HEK293 (cell line): ENCODE data around the gene ZFP36L1.

Experiments
- EGR2 ChIP-seq: fragments of 450-650 bp; formaldehyde crosslinking; IDR thresholded peaks from 2 replicates; pipeline ENCODE4 v1.5.1; 2016; ENCODE audit warnings: low read depth, missing biosample characterization, missing genetic modification characterization
- FEZF1 ChIP-seq: fragments of 450-650 bp; formaldehyde crosslinking; IDR thresholded peaks from 2 replicates; pipeline ENCODE4 v1.5.1; 2016; ENCODE audit warnings: missing biosample characterization, missing genetic modification characterization
- HOXA7 ChIP-seq: sonication (generic); formaldehyde crosslinking; IDR thresholded peaks from 2 replicates; pipeline ENCODE4 v1.8.1; 2022; ENCODE audit warnings: missing genetic modification reagents, borderline replicate concordance
- KLF7 ChIP-seq: fragments of 450-650 bp; formaldehyde crosslinking; IDR thresholded peaks from 2 replicates; pipeline ENCODE4 v1.5.1; 2016; ENCODE audit warnings: missing biosample characterization, missing genetic modification characterization, borderline replicate concordance
- KLF9 ChIP-seq: fragments of 450-650 bp; formaldehyde crosslinking; IDR thresholded peaks from 2 replicates; pipeline ENCODE4 v1.5.1; 2016; ENCODE audit warnings: missing biosample characterization, missing genetic modification characterization, low read depth
- PRDM1 ChIP-seq: fragments of 450-650 bp; formaldehyde crosslinking; IDR thresholded peaks from 2 replicates; pipeline ENCODE4; 2016; ENCODE audit warnings: missing biosample characterization, missing genetic modification characterization
- PRDM10 ChIP-seq: fragments of 450-650 bp; formaldehyde crosslinking; IDR thresholded peaks from 2 replicates; pipeline ENCODE4 v1.5.1; 2016; ENCODE audit warnings: missing biosample characterization, missing genetic modification characterization
- SALL2 ChIP-seq: fragments of 450-650 bp; formaldehyde crosslinking; IDR thresholded peaks from 2 replicates; pipeline ENCODE4 v1.5.0; 2017; ENCODE audit warnings: missing biosample characterization, mild to moderate bottlenecking, missing genetic modification characterization, borderline replicate concordance
- SP7 ChIP-seq: fragments of 450-650 bp; formaldehyde crosslinking; IDR thresholded peaks from 2 replicates; pipeline ENCODE4 v1.5.1; 2016; ENCODE audit warnings: missing biosample characterization, missing genetic modification characterization
- YY1 ChIP-seq: fragments of 450-650 bp; formaldehyde crosslinking; IDR thresholded peaks from 2 replicates; pipeline ENCODE4 v1.5.1; 2018; ENCODE audit warnings: missing biosample characterization, missing genetic modification characterization
- YY2 ChIP-seq: fragments of 450-650 bp; formaldehyde crosslinking; IDR thresholded peaks from 2 replicates; pipeline ENCODE4 v1.5.1; 2016; ENCODE audit warnings: missing biosample characterization, missing genetic modification characterization
- ZEB2 ChIP-seq: fragments of 450-650 bp; formaldehyde crosslinking; IDR thresholded peaks from 2 replicates; pipeline ENCODE4 v1.5.1; 2016; ENCODE audit warnings: missing biosample characterization, missing genetic modification characterization
- ZFP3 ChIP-seq: fragments of 450-650 bp; formaldehyde crosslinking; IDR thresholded peaks from 2 replicates; pipeline ENCODE4 v1.5.1; 2016; ENCODE audit warnings: low read depth, missing biosample characterization, missing genetic modification characterization
- ZFP69B ChIP-seq: fragments of 450-650 bp; formaldehyde crosslinking; IDR thresholded peaks from 2 replicates; pipeline ENCODE4 v1.5.1; 2016; ENCODE audit warnings: missing biosample characterization, missing genetic modification characterization
- ZNF157 ChIP-seq: fragments of 450-650 bp; formaldehyde crosslinking; IDR thresholded peaks from 2 replicates; pipeline ENCODE4 v1.5.1; 2016; ENCODE audit warnings: missing biosample characterization, missing genetic modification characterization
- ZNF2 ChIP-seq: fragments of 450-650 bp; formaldehyde crosslinking; IDR thresholded peaks from 2 replicates; pipeline ENCODE4 v1.5.1; 2016; ENCODE audit warnings: missing biosample characterization, missing genetic modification characterization
- ZNF223 ChIP-seq: fragments of 450-650 bp; formaldehyde crosslinking; IDR thresholded peaks from 2 replicates; pipeline ENCODE4 v1.5.1; 2016; ENCODE audit warnings: missing biosample characterization, missing genetic modification characterization
- ZNF23 ChIP-seq: fragments of 450-650 bp; formaldehyde crosslinking; IDR thresholded peaks from 2 replicates; pipeline ENCODE4 v1.5.1; 2016; ENCODE audit warnings: missing biosample characterization, missing genetic modification characterization, borderline replicate concordance
- ZNF341 ChIP-seq: fragments of 450-650 bp; formaldehyde crosslinking; IDR thresholded peaks from 2 replicates; pipeline ENCODE4; 2016; ENCODE audit warnings: low read depth, missing biosample characterization, missing genetic modification characterization
- ZNF366 ChIP-seq: fragments of 450-650 bp; formaldehyde crosslinking; conservative IDR thresholded peaks from 2 replicates; pipeline ENCODE4 v1.5.1; 2016; ENCODE audit warnings: missing biosample characterization, missing genetic modification characterization
- ZNF518A ChIP-seq: fragments of 450-650 bp; formaldehyde crosslinking; conservative IDR thresholded peaks from 2 replicates; pipeline ENCODE4 v1.5.1; 2016; ENCODE audit warnings: low read depth, missing biosample characterization, missing genetic modification characterization
- ZNF544 ChIP-seq: fragments of 450-650 bp; formaldehyde crosslinking; IDR thresholded peaks from 2 replicates; pipeline ENCODE4 v1.5.0; 2017; ENCODE audit warnings: missing biosample characterization, missing genetic modification characterization
- ZNF555 ChIP-seq: fragments of 450-650 bp; formaldehyde crosslinking; conservative IDR thresholded peaks from 2 replicates; pipeline ENCODE4 v1.5.1; 2017; ENCODE audit warnings: missing biosample characterization, mild to moderate bottlenecking, missing genetic modification characterization, inconsistent platforms
- ZNF571 ChIP-seq: fragments of 450-650 bp; formaldehyde crosslinking; IDR thresholded peaks from 2 replicates; pipeline ENCODE4 v1.5.0; 2017; ENCODE audit warnings: missing biosample characterization, missing genetic modification characterization
- ZNF670 ChIP-seq: fragments of 450-650 bp; formaldehyde crosslinking; IDR thresholded peaks from 2 replicates; pipeline ENCODE4 v1.5.1; 2016; ENCODE audit warnings: missing biosample characterization, missing genetic modification characterization, low read depth
- ZNF776 ChIP-seq: fragments of 450-650 bp; formaldehyde crosslinking; IDR thresholded peaks from 2 replicates; pipeline ENCODE4 v1.5.0; 2017; ENCODE audit warnings: missing biosample characterization, missing genetic modification characterization, borderline replicate concordance
- ZNF843 ChIP-seq: fragments of 450-650 bp; formaldehyde crosslinking; IDR thresholded peaks from 2 replicates; pipeline ENCODE4 v1.5.1; 2016; ENCODE audit warnings: missing biosample characterization, missing genetic modification characterization
- ZSCAN30 ChIP-seq: fragments of 450-650 bp; IDR thresholded peaks from 2 replicates; pipeline ENCODE4 v1.5.1; 2018; ENCODE audit warnings: missing biosample characterization, mild to moderate bottlenecking, missing genetic modification characterization, moderate library complexity
- TF ChIP-seq, protein P1 (sequence below): fragments of 450-650 bp; formaldehyde crosslinking; IDR thresholded peaks from 2 replicates; pipeline ENCODE4 v1.5.1; 2016; ENCODE audit warnings: missing biosample characterization, missing genetic modification characterization
- TF ChIP-seq, protein P2 (sequence below): fragments of 450-650 bp; formaldehyde crosslinking; IDR thresholded peaks from 2 replicates; pipeline ENCODE4 v1.5.1; 2017; ENCODE audit warnings: missing biosample characterization, missing genetic modification characterization

Gene ZFP36L1

DNA sequence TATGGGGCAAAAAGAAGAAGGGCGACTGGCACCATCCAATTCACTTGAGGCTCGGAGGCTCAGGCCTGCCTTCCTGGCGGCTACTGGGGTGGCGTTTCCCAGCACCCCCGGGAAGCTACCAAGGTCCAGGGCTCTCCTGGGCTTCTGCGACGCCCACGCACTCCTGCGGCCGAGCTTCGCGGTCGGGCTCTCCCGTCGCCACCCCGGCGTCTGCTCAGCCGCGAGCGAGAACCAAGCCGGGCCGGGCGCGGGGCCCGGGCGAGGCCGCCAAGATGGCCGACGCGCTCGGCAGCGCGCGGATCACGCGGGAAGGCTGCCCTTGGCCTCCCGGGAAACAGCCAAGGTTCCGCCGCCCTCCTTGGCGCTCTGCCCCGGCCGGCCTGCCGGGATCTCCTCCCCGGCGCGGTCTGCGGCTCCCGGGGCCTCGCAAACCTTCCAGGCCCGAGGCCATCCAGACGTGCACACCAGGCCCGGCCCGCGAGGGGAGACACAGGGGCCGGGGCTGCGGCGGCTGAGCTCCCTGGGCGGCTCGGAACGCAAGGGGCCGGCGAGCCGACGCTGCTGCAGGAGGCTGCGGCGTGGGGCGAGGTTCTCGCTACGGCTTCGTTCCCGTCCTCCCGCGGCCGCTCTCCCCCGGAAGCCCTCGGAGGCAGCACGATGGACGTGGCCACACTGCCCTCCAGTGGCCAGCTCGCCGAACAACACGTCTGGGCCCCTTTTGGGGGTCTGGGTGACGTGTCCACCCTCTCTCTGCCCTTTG, 23.5 kb upstream of the ZFP36L1 start (continued):
- TF ChIP-seq ZNF544 (tag by site-specific recombination): no peak
- TF ChIP-seq YY1 (tag by site-specific recombination): peak; percentile 88
- no peak for TF ChIP-seq ZNF843 (tag by site-specific recombination)
- no peak for TF ChIP-seq ZNF670 (tag by site-specific recombination)
- TF ChIP-seq SALL2 (tag by site-specific recombination): no peak
- TF ChIP-seq ZNF23 (tag by site-specific recombination): no peak
- peak; percentile 93 for TF ChIP-seq ZSCAN30 (tag by site-specific recombination)
- TF ChIP-seq ZNF2 (tag by site-specific recombination): peak; percentile 90
- TF ChIP-seq SP7 (tag by site-specific recombination): peak; percentile 64
- TF ChIP-seq ZNF366 (tag by site-specific recombination): 0 out of 2 replicates have a peak, but pooled peaks have one; percentile 26
- TF ChIP-seq ZNF341 (tag by site-specific recombination): peak; percentile 73
- peak; percentile 46; the same call in 1 of the 2 replicates for TF ChIP-seq PRDM10 (tag by site-specific recombination)
- no peak for TF ChIP-seq ZNF555
- peak; percentile 40; the same call in 1 of the 2 replicates for TF ChIP-seq YY2
- TF ChIP-seq ZNF571 (tag by site-specific recombination): no peak
- no peak for TF ChIP-seq ZNF223
- TF ChIP-seq KLF7 (tag by site-specific recombination): no peak
- TF ChIP-seq ZNF518A (tag by site-specific recombination): no peak
- TF ChIP-seq FEZF1 (tag by site-specific recombination): no peak
- TF ChIP-seq HOXA7 (CRISPR knock-in tag): no peak
- peak; percentile 78 for TF ChIP-seq ZEB2 (tag by site-specific recombination)
- TF ChIP-seq ZNF157: no peak
- no peak for TF ChIP-seq PRDM1 (tag by site-specific recombination)
- TF ChIP-seq, protein P1, sequence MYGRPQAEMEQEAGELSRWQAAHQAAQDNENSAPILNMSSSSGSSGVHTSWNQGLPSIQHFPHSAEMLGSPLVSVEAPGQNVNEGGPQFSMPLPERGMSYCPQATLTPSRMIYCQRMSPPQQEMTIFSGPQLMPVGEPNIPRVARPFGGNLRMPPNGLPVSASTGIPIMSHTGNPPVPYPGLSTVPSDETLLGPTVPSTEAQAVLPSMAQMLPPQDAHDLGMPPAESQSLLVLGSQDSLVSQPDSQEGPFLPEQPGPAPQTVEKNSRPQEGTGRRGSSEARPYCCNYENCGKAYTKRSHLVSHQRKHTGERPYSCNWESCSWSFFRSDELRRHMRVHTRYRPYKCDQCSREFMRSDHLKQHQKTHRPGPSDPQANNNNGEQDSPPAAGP (tag by site-specific recombination): 0 out of 2 replicates have a peak, but pooled peaks have one; percentile 44
- TF ChIP-seq ZFP3 (tag by site-specific recombination): no peak
- no peak for TF ChIP-seq ZNF776
- TF ChIP-seq, protein P2, sequence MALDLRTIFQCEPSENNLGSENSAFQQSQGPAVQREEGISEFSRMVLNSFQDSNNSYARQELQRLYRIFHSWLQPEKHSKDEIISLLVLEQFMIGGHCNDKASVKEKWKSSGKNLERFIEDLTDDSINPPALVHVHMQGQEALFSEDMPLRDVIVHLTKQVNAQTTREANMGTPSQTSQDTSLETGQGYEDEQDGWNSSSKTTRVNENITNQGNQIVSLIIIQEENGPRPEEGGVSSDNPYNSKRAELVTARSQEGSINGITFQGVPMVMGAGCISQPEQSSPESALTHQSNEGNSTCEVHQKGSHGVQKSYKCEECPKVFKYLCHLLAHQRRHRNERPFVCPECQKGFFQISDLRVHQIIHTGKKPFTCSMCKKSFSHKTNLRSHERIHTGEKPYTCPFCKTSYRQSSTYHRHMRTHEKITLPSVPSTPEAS (tag by site-specific recombination): peak; percentile 51; the same call in 1 of the 2 replicates
- no peak for TF ChIP-seq EGR2 (tag by site-specific recombination)
- TF ChIP-seq ZFP69B: 0 out of 2 replicates have a peak, but pooled peaks have one; percentile 34
- peak; percentile 25; the same call in 1 of the 2 replicates for TF ChIP-seq KLF9
